ENCODE results near the gene ATL1. TPM values are rescaled to one million over a fixed set of nuclear protein-coding genes. Genes with fewer than 3 reads are reported as not detected.

ATL1 gene
- polyA plus RNA-seq, 2 donors = 1.7 to 3.0 TPM

Other genes with a start within 250 kb of the ATL1 start
- gene L2HGDH, start 247.9 kb upstream of the ATL1 start, polyA plus RNA-seq = 1 to 10 TPM; 1.9 to 4.6 TPM
- 10 to 100 TPM; 16.0 to 18.9 TPM for gene DMAC2L, start 247.8 kb upstream of the ATL1 start, polyA plus RNA-seq
- gene CDKL1, start 163.3 kb upstream of the ATL1 start, polyA plus RNA-seq = 1 to 10 TPM; 1.6 to 1.7 TPM
- gene MAP4K5, start 27.6 kb upstream of the ATL1 start, polyA plus RNA-seq = 10 to 100 TPM; 15.4 to 20.3 TPM
- gene SAV1, start 108.2 kb downstream of the ATL1 start, polyA plus RNA-seq = 10 to 100 TPM in 1 of 2 donors, 1 to 10 TPM in 1; 8.6 to 10.0 TPM

Data from esophagus (tissue), 2 donors.